Measurements from ENCODE around the gene ZNF442.

DNA sequence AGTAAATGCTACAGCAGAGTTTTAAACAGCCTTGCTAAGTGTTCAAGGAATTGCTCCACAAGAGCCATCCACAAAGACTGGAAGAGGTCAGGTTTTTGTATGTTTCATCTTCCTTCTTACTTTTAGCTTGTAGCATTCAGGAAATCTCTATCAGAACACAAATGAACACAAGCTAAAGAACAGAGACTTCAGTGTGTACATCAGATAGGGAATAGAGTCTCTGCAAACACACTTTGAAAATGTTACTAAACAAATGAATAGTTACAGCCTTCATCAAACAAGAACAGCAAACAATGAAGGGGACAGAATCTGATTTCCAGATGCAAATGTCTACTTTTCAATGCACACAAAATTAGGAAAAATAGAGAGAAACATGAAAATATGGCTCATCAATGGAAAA, 39.8 kb downstream of the ZNF442 start:
- TF ChIP-seq, protein P1, sequence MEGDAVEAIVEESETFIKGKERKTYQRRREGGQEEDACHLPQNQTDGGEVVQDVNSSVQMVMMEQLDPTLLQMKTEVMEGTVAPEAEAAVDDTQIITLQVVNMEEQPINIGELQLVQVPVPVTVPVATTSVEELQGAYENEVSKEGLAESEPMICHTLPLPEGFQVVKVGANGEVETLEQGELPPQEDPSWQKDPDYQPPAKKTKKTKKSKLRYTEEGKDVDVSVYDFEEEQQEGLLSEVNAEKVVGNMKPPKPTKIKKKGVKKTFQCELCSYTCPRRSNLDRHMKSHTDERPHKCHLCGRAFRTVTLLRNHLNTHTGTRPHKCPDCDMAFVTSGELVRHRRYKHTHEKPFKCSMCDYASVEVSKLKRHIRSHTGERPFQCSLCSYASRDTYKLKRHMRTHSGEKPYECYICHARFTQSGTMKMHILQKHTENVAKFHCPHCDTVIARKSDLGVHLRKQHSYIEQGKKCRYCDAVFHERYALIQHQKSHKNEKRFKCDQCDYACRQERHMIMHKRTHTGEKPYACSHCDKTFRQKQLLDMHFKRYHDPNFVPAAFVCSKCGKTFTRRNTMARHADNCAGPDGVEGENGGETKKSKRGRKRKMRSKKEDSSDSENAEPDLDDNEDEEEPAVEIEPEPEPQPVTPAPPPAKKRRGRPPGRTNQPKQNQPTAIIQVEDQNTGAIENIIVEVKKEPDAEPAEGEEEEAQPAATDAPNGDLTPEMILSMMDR (IDR thresholded peaks at IDR 0.05) = no peak
- TF ChIP-seq EZH2 (IDR thresholded peaks at IDR 0.05) (no peak), EZH2phosphoT487 (IDR thresholded peaks at IDR 0.05) (no peak)

All from neural progenitor cell (in vitro differentiated cells).